HG02970 (cell line): ENCODE results near the gene TBX2.
"Not testable (repeated sequence)": the region's sequence is repeated elsewhere in the genome, so short reads cannot be mapped to it uniquely, and the experiment has no call there.

Experiments
- ATAC-seq: cut with Tn5 transposase; IDR thresholded peaks from one replicate; pipeline ENCODE4 v1.9.1; 2021; ENCODE audit warnings: mild to moderate bottlenecking, moderate library complexity, moderate number of reproducible peaks; ENCODE audit not compliant: unreplicated experiment, low FRiP score

The TBX2 gene

DNA sequence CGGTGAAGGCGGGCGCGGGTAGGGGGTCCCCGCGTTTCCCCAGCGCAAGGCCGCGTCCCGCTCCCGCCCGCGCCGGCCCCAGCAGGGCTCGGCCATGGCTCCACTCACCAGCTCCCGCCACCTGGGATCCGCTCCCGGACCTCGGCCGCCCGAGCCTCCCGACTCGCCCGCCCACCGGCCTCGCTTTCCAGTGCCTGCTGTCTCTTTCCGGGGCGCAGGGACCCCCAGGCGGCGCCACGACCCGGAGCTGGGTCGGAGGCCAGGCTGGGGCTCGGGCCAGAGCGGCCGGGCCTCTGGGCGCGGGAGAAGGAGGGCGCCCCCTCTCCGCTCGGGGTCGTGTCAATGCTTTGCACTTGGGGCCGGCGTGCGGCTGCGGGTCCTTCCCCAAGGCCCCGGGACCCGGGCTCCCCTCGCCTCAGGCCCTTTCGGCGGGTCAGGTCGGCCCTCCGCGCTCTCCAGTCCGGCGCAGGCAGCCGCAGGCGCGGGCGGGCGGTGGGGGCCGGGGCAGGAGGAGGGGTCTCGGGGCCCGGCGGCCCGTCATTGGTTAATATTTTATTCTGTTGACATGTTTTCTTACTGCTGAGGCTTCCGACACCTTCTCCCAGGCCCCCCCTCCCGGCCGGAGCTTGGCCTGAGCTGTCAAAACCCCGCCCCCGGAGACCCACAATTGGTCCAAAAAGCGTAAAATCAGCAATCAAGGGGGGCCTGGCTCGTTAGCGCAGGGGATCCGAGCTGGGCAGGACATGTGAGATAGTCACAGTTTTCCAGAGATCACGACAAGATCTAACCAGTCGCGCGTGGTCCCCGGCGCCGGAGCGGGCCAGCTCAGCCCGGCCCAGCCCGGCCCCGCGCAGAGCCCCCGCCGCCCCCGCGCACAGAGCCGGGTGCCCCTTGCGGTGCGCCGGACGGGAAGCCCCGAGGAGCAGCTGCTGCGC is at the start of gene TBX2:
TBX2 (plus strand) TSS at position 713 of the 935 bp plus-strand sequence. CDS start 334 bp downstream, outside the sequence.
- no peak for ATAC-seq

DNA sequence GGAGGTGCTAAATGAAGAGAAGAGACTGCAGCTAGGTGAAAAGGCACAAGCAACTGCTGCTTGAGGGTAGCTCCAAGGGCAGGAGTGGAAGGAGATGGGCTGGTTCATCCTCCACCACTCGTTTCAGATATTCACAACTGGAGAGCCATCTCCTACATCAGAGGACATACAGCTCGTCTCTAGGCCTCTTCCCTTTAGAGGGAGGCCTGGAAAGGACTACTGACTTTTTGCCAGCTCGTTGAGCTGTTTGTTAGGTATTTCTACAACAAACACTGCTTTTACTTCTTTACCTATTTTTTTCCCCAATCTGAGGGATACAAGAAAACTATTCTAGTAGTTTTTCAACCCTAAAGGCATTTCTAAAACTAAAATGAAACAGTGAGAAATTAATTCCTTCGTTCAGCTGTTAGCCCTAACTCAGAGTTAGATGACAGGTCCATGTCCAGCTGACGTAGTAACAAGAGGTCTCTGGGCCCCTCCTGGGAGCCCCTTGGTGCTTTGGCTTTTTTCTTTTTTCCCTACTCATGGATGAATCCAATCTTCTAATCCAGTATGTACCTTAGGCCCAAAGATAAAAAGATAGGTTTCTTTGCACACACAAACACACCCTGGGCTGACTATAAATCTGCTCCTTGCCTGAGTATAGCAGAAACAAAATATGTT is 47.8 kb upstream of the TBX2 start:
- ATAC-seq, result no peak

DNA sequence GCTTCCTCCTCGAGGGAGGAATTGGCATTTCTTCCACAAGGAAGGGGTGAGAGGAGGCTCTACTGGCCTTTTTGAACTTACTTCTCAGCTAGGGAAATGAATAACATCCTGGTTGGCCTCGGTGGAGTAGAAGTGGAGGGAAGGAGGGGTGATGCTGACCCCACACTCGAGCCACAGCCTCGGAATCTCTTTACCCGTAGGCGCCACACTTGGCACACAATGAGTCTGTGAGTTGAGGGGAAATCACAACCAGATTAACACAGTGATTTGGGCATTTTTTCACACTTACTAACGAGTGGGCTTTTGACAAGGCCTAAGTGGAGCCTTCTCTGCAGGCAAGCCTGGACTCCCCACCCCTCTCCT is 47.3 kb upstream of the TBX2 start:
- ATAC-seq, result no peak

DNA sequence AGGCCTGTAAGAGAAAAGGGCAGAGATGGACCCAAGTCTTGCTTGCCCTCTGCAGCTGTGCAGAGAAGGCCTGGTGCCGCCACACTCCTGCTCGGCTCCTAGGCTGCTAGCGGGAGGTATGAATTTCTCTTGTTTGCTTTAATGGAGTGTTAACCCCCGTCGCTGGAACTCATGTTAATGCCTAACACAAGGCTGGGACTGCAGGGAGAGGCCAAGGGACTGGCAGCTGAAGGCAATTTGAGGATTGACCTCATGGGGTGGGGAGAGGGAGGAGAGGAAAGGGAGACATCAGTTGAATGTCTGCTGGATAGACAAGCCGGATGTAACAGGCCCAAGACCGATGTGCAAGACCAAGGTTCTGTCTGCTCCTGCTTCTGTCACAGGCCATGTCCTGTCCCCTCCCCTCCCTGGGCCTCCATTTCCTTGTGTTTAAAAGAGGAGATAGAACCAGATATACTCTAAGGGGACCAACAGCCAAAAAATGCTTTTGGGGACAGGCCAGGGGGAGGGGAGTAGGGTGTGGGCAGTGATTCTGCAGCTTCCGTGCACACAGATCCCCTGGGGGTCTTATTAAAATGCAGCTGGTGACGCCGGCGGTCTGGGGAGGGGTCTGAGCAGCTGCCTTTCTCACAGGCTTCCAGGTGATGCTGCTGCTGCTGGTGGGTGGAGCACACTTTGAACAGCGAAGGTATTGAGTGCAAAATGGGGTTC is 46.7 kb upstream of the TBX2 start:
- ATAC-seq, result no peak

DNA sequence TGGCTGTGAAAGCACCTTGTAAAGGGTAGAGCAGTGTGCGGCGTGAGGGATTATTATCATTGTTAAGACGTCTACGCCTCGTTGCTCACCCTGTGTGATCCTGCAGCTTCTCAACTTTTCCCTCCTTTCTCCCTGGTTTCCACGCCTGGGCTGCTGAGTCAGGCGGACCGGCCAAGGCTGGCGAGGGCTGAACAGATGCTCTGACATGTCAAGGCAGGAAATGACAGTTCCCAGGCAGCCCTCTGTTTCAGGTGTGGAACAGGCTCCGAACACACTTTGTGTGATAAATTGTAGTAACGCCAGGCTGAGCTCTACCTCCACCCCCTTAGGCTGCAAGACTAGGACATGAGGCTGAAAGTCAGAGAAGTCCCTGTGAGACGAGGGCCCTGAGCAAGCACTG is 46.0 kb upstream of the TBX2 start:
- no peak for ATAC-seq

DNA sequence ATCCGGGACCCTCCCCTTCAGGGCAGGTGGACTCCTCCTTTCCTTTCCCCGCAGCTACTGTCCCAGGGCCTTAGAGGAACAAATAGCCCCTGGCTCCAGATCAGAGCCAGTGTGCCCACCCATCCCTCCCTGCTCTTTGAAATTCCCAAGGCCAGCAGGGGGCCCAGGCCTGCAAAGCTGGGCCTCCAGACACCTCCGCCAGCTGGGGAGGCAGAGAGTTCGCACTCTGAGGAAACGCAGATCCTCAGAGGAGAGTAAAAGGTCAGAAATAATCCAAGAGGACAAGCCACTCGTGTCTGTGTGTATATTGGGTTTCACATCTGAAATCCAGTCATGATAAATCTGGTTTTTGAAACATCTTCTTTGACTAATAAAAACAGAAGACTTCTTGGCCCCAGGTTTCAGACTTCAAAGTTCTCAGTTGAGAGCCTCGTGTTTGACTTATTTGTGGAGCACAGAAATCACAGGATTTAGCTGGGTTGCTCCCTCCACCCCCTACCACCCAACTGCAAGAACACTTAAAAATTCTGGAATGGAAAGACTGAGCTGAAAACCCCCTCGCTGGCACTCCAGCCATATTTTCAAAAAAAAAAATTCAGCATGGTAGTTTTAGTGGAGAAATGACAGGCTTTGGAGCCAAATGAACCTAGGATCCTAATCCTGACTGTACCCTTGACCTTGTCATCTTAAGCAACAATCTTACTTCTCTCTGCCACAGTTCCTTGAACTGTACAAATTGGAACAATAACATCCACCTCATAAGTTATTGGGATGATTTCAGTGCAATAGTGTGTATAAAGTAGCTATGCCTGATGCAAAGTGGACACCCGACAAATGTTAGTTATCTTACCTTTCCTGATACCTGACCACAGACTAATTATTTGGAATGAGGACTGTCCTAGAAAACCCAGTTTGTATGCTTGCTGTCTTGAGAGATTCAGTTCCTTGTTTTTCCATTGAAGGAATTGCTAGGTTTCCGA is 44.5 kb upstream of the TBX2 start:
- no peak for ATAC-seq

DNA sequence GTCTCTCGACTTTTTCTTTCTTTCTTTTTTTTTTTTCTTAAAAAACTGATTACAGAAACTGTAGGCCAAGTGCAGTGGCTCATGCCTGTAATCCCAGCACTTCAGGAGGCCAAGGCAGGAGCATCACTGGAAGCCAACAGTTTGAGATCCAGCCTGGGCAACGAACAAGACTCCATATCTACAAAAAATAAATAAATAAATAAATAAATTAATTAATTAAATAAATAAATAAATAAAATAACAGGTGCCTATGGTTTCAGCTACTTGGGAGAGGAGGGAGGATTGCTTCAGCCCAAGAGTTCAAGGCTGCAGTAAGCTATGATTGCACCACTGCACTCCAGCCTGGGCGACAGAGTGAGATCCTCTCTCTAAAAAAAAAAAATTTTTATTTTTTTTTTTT is 42.6 kb upstream of the TBX2 start:
- ATAC-seq, result not testable (repeated sequence)

DNA sequence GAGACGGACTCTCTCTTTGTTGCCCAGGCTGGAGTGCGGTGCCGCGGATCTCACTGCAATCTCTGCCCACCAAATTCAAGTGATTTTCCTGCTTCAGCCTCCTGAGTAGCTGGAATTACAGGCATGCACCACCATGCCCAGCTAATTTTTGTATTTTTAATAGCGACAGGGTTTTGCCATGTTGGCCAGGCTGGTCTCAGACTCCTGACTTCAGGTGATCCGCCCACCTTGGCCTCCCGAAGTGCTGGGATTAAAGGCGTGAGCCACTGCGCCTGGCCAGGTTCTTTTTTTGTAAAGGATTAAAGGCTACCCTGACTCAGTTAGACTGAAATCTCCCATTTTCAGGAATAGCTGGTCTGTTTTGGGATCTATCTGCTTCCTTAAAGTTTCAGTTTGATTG is 40.1 kb upstream of the TBX2 start:
- ATAC-seq, result not testable (repeated sequence)

DNA sequence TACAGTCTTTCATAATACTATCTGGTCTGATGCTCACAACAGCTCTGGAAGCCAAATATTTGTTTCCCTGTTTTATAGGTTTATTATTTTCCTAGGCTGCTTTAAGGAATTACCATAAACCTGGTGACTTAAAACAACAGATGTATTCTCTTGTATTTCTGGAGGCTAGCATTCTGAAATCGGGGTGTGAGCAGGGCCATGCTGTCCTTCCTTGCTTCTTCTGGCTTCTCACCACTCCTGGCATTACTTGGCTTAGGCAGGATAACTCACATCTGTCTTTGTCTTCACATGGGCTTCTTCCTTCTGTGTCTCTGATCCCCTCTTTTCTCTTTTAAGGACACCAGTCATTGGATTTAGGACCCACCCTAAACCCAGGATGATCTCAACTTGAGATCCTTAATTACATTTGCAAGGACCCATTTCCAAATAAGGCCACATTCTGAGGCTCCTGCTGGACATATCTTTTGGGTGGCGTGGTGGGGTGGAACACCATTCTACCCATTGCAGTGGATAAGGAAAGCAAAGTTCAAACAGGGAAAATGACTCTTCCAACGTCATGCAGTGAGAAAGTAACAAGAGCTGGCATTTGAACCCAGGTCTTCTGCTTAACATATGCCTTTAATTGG is 39.2 kb upstream of the TBX2 start:
- ATAC-seq, result no peak

DNA sequence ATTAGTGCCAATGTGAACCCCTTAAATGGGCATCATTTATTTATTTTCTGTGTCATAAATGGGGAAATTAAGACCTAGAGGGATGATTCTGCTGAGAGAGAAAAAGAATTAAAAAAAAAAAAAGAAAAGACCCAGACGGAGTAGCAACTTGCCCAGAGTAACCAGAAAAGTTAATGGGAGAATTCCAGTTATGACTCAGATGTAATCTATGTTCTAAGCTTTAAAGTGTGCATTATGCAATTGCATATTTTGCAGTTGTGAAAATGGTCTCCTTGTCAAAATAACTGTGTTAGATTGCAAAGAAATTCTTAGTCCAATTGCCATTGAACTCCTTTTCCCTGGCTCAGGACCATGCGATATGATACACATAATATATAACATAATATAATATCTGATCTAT is 38.6 kb upstream of the TBX2 start:
- ATAC-seq, result no peak

DNA sequence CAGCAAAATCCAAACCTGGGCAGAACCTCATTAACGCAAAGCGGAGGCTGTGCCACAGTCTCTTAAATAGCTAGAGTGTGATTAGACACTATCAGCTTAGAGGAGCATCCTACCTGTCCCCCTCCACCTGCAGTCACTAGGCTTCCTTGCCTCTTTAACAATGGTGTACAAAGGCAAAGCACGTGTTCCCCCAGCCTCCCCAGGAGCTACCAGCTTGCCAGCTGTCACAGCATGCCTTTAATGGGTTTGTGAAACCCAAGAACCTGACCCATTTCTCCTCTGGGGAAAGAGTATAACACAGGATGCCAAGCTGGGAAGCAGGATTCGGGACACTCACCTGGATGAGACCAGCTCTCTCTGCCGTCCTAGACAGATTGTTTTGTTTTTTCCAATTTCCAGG is 37.2 kb upstream of the TBX2 start:
- ATAC-seq, result no peak

DNA sequence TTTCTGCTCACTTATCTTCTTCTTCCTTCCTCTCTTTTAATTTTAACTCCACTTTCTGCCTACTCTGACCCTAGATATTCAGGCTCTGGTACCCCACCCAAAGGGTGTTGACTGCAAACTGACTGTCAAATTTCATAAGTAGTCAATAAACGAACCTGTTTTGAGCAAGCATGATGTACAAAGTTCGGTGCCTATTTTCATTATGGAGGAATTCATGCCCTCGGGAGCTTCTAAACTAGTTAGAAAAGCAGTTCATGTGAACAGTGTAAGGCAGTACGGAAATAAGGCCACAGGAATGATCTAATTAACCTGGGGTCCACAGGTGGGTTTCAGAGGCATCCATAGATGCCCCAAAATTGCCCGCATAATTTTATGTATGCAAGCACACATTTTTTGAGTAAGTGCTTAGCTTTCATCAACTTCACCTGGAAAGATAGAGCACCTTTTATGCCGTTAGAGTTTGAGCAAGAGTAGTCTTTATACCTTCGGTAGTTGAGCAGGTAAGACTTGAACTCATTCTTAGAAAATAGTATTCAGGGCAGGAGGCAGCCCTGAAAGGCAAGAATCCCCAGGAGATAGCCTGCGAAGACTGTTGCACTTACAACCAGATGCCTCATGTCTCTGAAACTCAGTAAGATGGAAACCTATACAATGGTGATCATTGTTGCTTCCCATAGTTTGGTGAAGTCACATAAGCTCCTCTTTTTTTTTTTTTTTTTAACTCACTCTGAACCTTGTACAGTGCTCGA is 36.6 kb upstream of the TBX2 start:
- no peak for ATAC-seq

DNA sequence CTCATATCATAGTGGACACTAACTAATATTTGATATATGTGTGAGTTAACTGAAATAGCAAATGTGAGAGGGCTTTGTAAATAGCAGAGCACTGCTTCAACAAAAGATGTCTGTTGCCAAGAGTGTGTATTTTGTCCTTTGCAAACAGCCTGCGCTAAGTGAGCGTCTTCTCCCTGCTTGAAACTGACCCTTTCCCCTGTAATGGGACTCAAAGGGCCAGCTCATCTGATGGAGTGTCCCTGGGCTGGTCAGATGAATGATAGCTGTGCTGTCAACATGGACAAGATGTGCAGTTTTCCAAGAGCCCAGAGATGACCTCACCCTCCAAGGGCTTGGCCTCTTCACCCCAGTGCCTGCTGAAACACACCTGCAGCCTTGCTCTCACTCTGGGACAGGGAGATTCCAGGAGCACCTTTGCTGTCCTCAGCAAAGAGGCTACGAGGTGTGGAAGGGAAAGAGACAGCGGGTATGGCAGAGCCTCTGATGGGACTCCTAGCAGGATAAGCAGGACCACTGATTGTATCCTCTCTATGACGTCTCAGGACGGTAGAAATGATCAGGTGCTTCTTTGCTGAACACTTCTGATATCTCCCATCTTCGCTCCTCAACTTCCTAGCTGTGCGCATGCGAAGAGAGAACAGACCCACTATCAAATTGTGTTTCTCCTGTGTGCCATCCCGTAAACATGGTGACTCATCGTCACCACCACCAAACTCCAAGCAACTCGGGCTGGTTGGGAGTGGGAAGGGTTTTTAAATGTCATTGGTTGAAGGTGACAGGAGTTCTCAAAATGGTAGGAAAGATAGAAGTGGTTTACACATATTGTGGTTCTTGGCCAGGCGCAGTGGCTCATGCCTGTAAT is 35.8 kb upstream of the TBX2 start:
- no peak for ATAC-seq

DNA sequence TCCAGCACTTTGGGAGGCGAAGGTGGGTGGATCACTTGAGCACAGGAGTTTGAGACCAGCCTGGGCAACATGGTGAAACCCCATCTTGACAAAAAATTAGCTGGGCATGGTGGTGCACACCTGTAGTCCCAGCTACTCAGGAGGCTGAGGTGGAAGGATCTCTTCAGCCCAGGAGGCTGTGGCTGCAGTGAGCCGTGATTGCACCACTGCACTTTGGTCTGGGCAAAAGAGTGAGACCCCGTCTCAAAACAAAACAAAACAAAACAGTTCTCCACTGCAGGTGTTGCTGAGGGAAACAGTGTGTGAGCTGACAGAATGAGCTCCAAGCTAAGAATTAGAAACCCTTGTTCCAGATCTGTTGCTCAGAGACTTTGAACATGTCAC is 35.2 kb upstream of the TBX2 start:
- no peak for ATAC-seq

DNA sequence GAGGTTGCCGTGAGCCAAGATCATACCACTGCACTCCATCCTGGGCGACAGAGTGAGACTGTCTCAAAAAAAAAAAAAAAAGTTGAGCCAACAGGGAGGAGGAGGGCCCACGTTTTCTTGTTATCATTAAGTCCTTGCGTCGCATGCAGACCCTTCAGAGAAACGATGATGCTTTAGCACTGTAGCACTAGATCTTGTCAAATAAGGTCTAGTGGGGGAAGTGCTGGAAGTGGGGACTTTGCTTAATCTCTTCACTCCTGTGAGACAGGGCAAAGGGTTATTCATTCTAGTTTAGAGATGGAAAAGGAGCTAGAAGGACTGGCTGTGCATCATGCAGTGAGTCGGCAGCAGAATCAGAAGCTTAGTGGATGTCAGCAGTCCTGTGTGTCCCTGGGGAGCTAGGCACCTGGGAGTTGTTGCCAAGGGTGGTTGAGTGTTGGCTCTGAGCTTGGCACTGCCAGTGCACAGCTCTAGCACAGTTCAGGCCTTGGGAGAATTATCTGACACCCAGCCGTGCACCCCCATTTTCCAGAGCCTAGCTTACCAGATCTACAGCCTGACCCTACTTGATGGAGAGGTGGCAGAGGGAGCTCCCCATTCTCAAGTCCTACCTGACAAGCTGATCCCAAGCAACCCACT is 33.4 kb upstream of the TBX2 start:
- ATAC-seq, result no peak

DNA sequence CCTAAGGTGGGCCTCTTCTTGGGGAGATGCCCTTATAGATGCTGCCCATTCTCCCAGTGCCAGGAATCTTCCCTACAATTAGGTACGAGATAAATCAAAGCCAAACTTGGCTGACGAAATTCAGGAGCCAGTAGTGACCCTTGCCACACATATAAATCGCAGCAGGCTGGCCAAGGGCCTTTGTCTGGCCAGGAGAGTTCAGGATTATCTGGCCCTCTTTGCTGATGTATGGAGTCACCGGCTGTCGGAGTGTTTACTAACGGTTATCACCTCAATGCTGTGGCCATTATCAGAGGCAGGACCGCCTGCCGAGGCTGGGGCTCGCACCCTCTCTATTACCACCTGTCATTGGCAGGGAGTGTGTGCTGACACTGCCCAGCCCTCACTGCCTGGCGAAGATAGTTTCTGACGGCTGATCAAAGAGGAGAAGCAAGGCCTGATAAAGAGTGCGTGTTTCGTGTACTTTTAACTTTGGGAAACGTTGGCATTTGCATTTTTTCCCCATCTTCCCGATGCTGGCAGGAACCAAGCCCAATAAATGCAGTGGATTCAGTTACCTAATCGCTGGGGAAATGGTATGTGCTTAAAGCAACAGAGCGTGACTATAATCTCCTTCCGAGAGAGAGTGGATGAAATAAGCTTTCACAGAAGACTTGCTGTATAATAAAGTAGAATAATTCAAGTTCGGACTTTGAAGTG is 32.8 kb upstream of the TBX2 start:
- no peak for ATAC-seq
